Liver (tissue), 9 donors: ENCODE measurements around the gene NUP160. TPM values are rescaled to one million over a fixed set of nuclear protein-coding genes. Genes with fewer than 3 reads are reported as not detected.
"Not testable (repeated sequence)": the region's sequence is repeated elsewhere in the genome, so short reads cannot be mapped to it uniquely, and the experiment has no call there.

Experiments
- DNase-seq: peaks from one replicate; pipeline ENCODE4 v3.0.0-alpha.2; 2017; ENCODE audit warnings: low spot score
- H3K27ac ChIP-seq, 2 donors: one replicate each; pipeline ENCODE4 v1.7.0; 2013; ENCODE audit warnings: inconsistent platforms in 2 of 2, low read length in 2 of 2, control low read depth in 1 of 2, low read depth in 1 of 2, mild to moderate bottlenecking in 1 of 2
- H3K27me3 ChIP-seq, 4 donors: one replicate each; pipeline versions ENCODE4 v1.6.1 to v1.7.0; 2013; ENCODE audit warnings: low read length in 3 of 4, inconsistent platforms in 1 of 4, mild to moderate bottlenecking in 1 of 4, moderate library complexity in 1 of 4; ENCODE audit not compliant: control insufficient read depth in 4 of 4, insufficient read depth in 4 of 4
- H3K36me3 ChIP-seq, 4 donors: one replicate each; pipeline versions ENCODE4 v1.6.1 to v1.7.0; 2013; ENCODE audit warnings: low read length in 3 of 4, mild to moderate bottlenecking in 3 of 4, low read depth in 1 of 4, moderate library complexity in 1 of 4; ENCODE audit not compliant: control insufficient read depth in 4 of 4, insufficient read depth in 3 of 4
- H3K4me1 ChIP-seq, 4 donors: one replicate each; pipeline versions ENCODE4 v1.6.1 to v1.7.0; 2013; ENCODE audit warnings: low read length in 3 of 4, mild to moderate bottlenecking in 3 of 4, moderate library complexity in 1 of 4; ENCODE audit not compliant: control insufficient read depth in 4 of 4, insufficient read depth in 4 of 4
- H3K4me3 ChIP-seq, 3 donors: one replicate each; pipeline versions ENCODE4 v1.6.1 to v1.7.0; 2013; ENCODE audit warnings: low read length in 3 of 3, control low read depth in 1 of 3, low read depth in 1 of 3, mild to moderate bottlenecking in 1 of 3
- H3K9ac ChIP-seq, 2 donors: one replicate each; pipeline ENCODE4 v1.7.0; 2013; ENCODE audit warnings: low read length in 2 of 2, mild to moderate bottlenecking in 2 of 2, moderate library complexity in 2 of 2, control low read depth in 1 of 2, low read depth in 1 of 2
- H3K9me3 ChIP-seq, 4 donors: one replicate each; pipeline versions ENCODE4 v1.6.1 to v1.7.0; 2013; ENCODE audit warnings: low read length in 3 of 4; ENCODE audit not compliant: control insufficient read depth in 4 of 4
- ATF3 ChIP-seq: IDR thresholded peaks from 2 replicates; pipeline ENCODE4 v1.6.1; 2016; ENCODE audit warnings: antibody characterized with exemption
- CTCF ChIP-seq: fragments of 150-350 bp; IDR thresholded peaks from 2 replicates; pipeline ENCODE4 v1.5.1; 2017; ENCODE audit warnings: improper control_type of control experiment, low read depth, low read length; ENCODE audit not compliant: missing input control
- FOXA1 ChIP-seq: IDR thresholded peaks from 2 replicates; pipeline ENCODE4 v1.6.1; 2016; ENCODE audit warnings: antibody characterized with exemption
- FOXA2 ChIP-seq: IDR thresholded peaks from 2 replicates; pipeline ENCODE4 v1.6.1; 2016; ENCODE audit warnings: antibody characterized with exemption
- GABPA ChIP-seq, 2 donors: IDR thresholded peaks in 1 of 2; conservative IDR thresholded peaks in 1 of 2; 2 replicates each; pipeline ENCODE4 v1.6.1; 2016; ENCODE audit warnings: antibody characterized with exemption in 2 of 2, mild to moderate bottlenecking in 1 of 2, moderate library complexity in 1 of 2
- HNF4A ChIP-seq, 2 donors: conservative IDR thresholded peaks; 2 replicates each; pipeline ENCODE4 v1.6.1; 2016; ENCODE audit warnings: antibody characterized with exemption in 2 of 2, mild to moderate bottlenecking in 2 of 2
- HNF4G ChIP-seq: IDR thresholded peaks from 2 replicates; pipeline ENCODE4 v1.6.1; 2016; ENCODE audit warnings: antibody characterized with exemption
- NR2F2 ChIP-seq: IDR thresholded peaks from 2 replicates; pipeline ENCODE4 v1.6.1; 2016; ENCODE audit warnings: antibody characterized with exemption
- REST ChIP-seq: IDR thresholded peaks from 2 replicates; pipeline ENCODE4 v1.6.1; 2016; ENCODE audit warnings: antibody characterized with exemption, mild to moderate bottlenecking
- RXRA ChIP-seq, 2 donors: IDR thresholded peaks; 2 replicates each; pipeline ENCODE4 v1.6.1; 2017 to 2018; ENCODE audit warnings: antibody characterized with exemption in 2 of 2, mild to moderate bottlenecking in 1 of 2
- SP1 ChIP-seq: IDR thresholded peaks from 2 replicates; pipeline ENCODE4 v1.6.1; 2018; ENCODE audit warnings: antibody characterized with exemption, mild to moderate bottlenecking
- TAF1 ChIP-seq: conservative IDR thresholded peaks from 2 replicates; pipeline ENCODE4 v1.6.1; 2016; ENCODE audit warnings: antibody characterized with exemption, mild to moderate bottlenecking
- ZBTB33 ChIP-seq: IDR thresholded peaks from 2 replicates; pipeline ENCODE4 v1.6.1; 2016; ENCODE audit warnings: antibody characterized with exemption
- WGBS: extraction: QIAGEN DNeasy Blood & Tissue Kit; methylation state at CpG from one replicate; pipeline ENCODE4 v1.1.7; 2013; 5-methylcytosine and 5-hydroxymethylcytosine counted together
- polyA plus RNA-seq, 2 donors: library from polyadenylated mRNA; stranded (reverse) in 1 of 2; unstranded in 1 of 2; fragments of 200-250 nt in 1 of 2; fragments of >200 nt in 1 of 2; fragmentation: Nextera tagmentation in 1 of 2; extraction: Ambion mirVana in 1 of 2; gene quantifications; one replicate each; pipeline versions ENCODE4 v1.2.1 to v1.2.3, GENCODE V29; 2013 to 2015
- total RNA-seq, 2 donors: library from RNA; depleted of rRNA; stranded (reverse); fragments of >200 nt; gene quantifications; one replicate each; pipeline ENCODE4 v1.2.3, GENCODE V29; 2014
- donor health status: healthy.
- donor health status: healthy.
- donor health status: healthy.
- donor health status: healthy.
- donor health status: healthy.

The NUP160 gene
- total and polyA plus RNA-seq, 4 donors, result 7.0 to 36.6 (median 17.5) TPM

- no peaks in the 10 kb centered on the region for H3K36me3 ChIP-seq
- H3K4me3 ChIP-seq, result no peak overlapping the region
- H3K27ac ChIP-seq, result no peak overlapping the region
- no peaks in the 10 kb centered on the region for H3K4me1 ChIP-seq
- H3K9ac ChIP-seq, result no peak overlapping the region
- DNase-seq, result no peak
- WGBS, result 76% methylated on average over 2 of the region's 2 CpGs
- TF ChIP-seq HNF4G, result no peak
- TF ChIP-seq REST, result no peak
- TF ChIP-seq CTCF, result no peak
- no peak for TF ChIP-seq ATF3
- TF ChIP-seq FOXA2, result no peak
- no peak for TF ChIP-seq TAF1
- no peak for TF ChIP-seq RXRA (IDR thresholded peaks at IDR 0.05)
- no peak for TF ChIP-seq HNF4A (conservative IDR thresholded peaks at IDR 0.05)
- H3K27me3 ChIP-seq, result no peaks in the 10 kb centered on the region
- no peaks in the 10 kb centered on the region for H3K9me3 ChIP-seq
Measured at GRCh38 chr11:47869544-47870393, 21.6 kb upstream of the NUP160 start.

- Histone ChIP-seq H3K4me1 (no peaks in the 10 kb centered on the region), H3K9me3 (no peaks in the 10 kb centered on the region), H3K36me3 (no peaks in the 10 kb centered on the region), H3K27ac (no peak overlapping the region), H3K9ac (no peak overlapping the region), H3K27me3 (no peaks in the 10 kb centered on the region), H3K4me3 (no peak overlapping the region)
- 80% methylated on average over 3 of the region's 3 CpGs for WGBS
- TF ChIP-seq HNF4G (no peak), NR2F2 (no peak), ZBTB33 (no peak), SP1 (no peak), FOXA1 (no peak), ATF3 (no peak), GABPA (IDR thresholded peaks at IDR 0.05 in 1 of 2, conservative IDR thresholded peaks at IDR 0.05 in 1 of 2) (no peak)
- no peak for DNase-seq
Measured at GRCh38 chr11:47867823-47868222, 19.7 kb upstream of the NUP160 start.

GRCh38 chr11:47866892-47867291 lies 18.7 kb upstream of the NUP160 start:
- WGBS, result 94% methylated on average over 6 of the region's 6 CpGs
- DNase-seq, H3K4me3 ChIP-seq, H3K27me3 ChIP-seq, H3K36me3 ChIP-seq, H3K9me3 ChIP-seq, H3K4me1 ChIP-seq, H3K27ac ChIP-seq, H3K9ac ChIP-seq: not testable (repeated sequence)
